PC-3 (cell line): ENCODE results near the gene C4orf46. TPM values are rescaled to one million over a fixed set of nuclear protein-coding genes. Genes with fewer than 3 reads are reported as not detected.
A peak's percentile ranks its signal among the peaks of the same experiment; 100 is the strongest.

Experiments
- ATAC-seq: fragments of 200-7000 bp; cut with Tn5 transposase; 2 replicates; pipeline ENCODE4 v1.9.1; 2020; ENCODE audit warnings: mild to moderate bottlenecking, moderate library complexity
- Bru-seq: library from RNA; stranded (reverse); fragments of 400-500 nt; gene quantifications from one replicate; lab custom pipeline; 2021; lab: Mats Ljungman, UMichigan
- BruChase-seq, 2 experiments: library from RNA; stranded (reverse); fragments of 400-500 nt; gene quantifications; one replicate each; lab custom pipeline; 2021; lab: Mats Ljungman, UMichigan
- BruUV-seq: library from RNA; stranded (reverse); fragments of 400-500 nt; replicated peaks from 2 replicates; lab custom pipeline; 2021; lab: Mats Ljungman, UMichigan
- CTCF ChIA-PET: fragments of 300-600 bp; sonication (Branson Sonifier 250); formaldehyde crosslinking; loops from one replicate; lab custom pipeline; 2022; ENCODE audit warnings: antibody characterized with exemption; lab: Charles Lee
- POLR2A ChIA-PET: fragments of 300-600 bp; sonication (Branson Sonifier 250); formaldehyde crosslinking; loops from one replicate; lab custom pipeline; 2022; ENCODE audit warnings: antibody characterized with exemption; ENCODE audit not compliant: unreplicated experiment; lab: Charles Lee
- DNase-seq: peaks from one replicate; pipeline ENCODE4 v3.0.0-alpha.2; 2015
- H2AFZ ChIP-seq: fragments of 300-600 bp; sonication (generic); 2 replicates; pipeline ENCODE4 v1.6.0; 2016; ENCODE audit warnings: antibody characterized with exemption, low read length
- H3F3A ChIP-seq: fragments of 300-600 bp; sonication (generic); one replicate; pipeline ENCODE4 v1.6.0; 2017; ENCODE audit warnings: antibody characterized with exemption, low read length, control low read depth, mild to moderate bottlenecking; ENCODE audit not compliant: unreplicated experiment
- H3K27ac ChIP-seq: fragments of 300-600 bp; sonication (generic); 2 replicates; pipeline ENCODE4 v1.5.1; 2016; ENCODE audit warnings: mild to moderate bottlenecking, low read length
- H3K27me3 ChIP-seq: fragments of 300-600 bp; sonication (generic); 2 replicates; pipeline ENCODE4 v1.6.1; 2016; ENCODE audit warnings: low read length, mixed read lengths
- H3K36me3 ChIP-seq: fragments of 300-600 bp; sonication (generic); 2 replicates; pipeline ENCODE4 v1.6.1; 2016; ENCODE audit warnings: low read depth, mixed run types, low read length, mixed read lengths
- H3K4me1 ChIP-seq: fragments of 300-600 bp; sonication (generic); 2 replicates; pipeline ENCODE4 v1.5.1; 2016; ENCODE audit warnings: low read length; ENCODE audit not compliant: insufficient read depth
- H3K4me2 ChIP-seq: fragments of 300-600 bp; sonication (generic); 2 replicates; pipeline ENCODE4 v1.6.0; 2016; ENCODE audit warnings: low read length
- H3K4me3 ChIP-seq: fragments of 300-600 bp; sonication (generic); 2 replicates; pipeline ENCODE4 v1.5.1; 2016; ENCODE audit warnings: mild to moderate bottlenecking, low read length, mixed read lengths
- H3K79me2 ChIP-seq: fragments of 300-600 bp; sonication (generic); 2 replicates; pipeline ENCODE4 v1.6.1; 2017; ENCODE audit warnings: low read length, mixed read lengths
- H3K9ac ChIP-seq: fragments of 300-600 bp; sonication (generic); 2 replicates; pipeline ENCODE4 v1.6.0; 2016; ENCODE audit warnings: mild to moderate bottlenecking, low read length
- H3K9me2 ChIP-seq: fragments of 300-600 bp; sonication (generic); replicated peaks from 2 replicates; pipeline ENCODE4 v1.6.1; 2016; ENCODE audit warnings: mixed run types, low read length, mixed read lengths
- H3K9me3 ChIP-seq: fragments of 300-600 bp; sonication (generic); 2 replicates; pipeline ENCODE4 v1.6.1; 2016; ENCODE audit warnings: low read length, mixed read lengths
- H4K20me1 ChIP-seq: fragments of 300-600 bp; sonication (generic); 2 replicates; pipeline ENCODE4 v1.6.1; 2016; ENCODE audit warnings: low read length, mixed read lengths
- CTCF ChIP-seq: fragments of 300-600 bp; sonication (generic); conservative IDR thresholded peaks from 2 replicates; pipeline ENCODE4 v1.5.1; 2017; ENCODE audit warnings: antibody characterized with exemption, low read depth, mild to moderate bottlenecking, low read length
- EZH2 ChIP-seq: fragments of 300-600 bp; sonication (generic); IDR thresholded peaks from one replicate; pipeline ENCODE4 v1.6.1; 2017; ENCODE audit warnings: antibody characterized with exemption, mild to moderate bottlenecking, low read length; ENCODE audit not compliant: unreplicated experiment
- EZH2phosphoT487 ChIP-seq: fragments of 300-600 bp; sonication (generic); IDR thresholded peaks from 2 replicates; pipeline ENCODE4 v1.6.1; 2018; ENCODE audit warnings: mild to moderate bottlenecking, antibody characterized with exemption, low read length, borderline replicate concordance
- intact Hi-C: fragments of 100-400 bp; cut with micrococcal nuclease; formaldehyde crosslinking; loops from 2 replicates; pipeline ENCODE4 v1.9.0; 2023
- long read RNA-seq: library from polyadenylated mRNA; unstranded; transcript quantifications from one replicate; pipeline ENCODE4 v2.0.0, GENCODE V29; 2021; ENCODE audit not compliant: unreplicated experiment
- total RNA-seq: library from RNA; depleted of rRNA; stranded (reverse); fragments of >200 nt; gene quantifications from 2 replicates; pipeline ENCODE4 v1.2.3, GENCODE V29; 2014; rRNA removed

C4orf46 gene
- total RNA-seq (10.9 and 13.1 TPM in 2 replicates), Bru-seq, nascent RNA (percentile 67 among the genes with signal in this experiment), BruChase-seq, experiment 1, labeled RNA remaining after a 6-hour chase (percentile 96 among the genes with signal in this experiment), BruChase-seq, experiment 2, labeled RNA remaining after a 2-hour chase (percentile 82 among the genes with signal in this experiment)
- long read RNA-seq, transcript C4orf46-201 (2 exons, 3,521 nt), result major isoform, 21 of 28 reads
- long read RNA-seq, partial matches to known transcripts, result 0 of 28 reads
- long read RNA-seq, other reads (novel, unspliced or antisense), result 4 of 28 reads

GRCh38 chr4:158671665-158671914, at the start of gene C4orf46:
C4orf46 (minus strand) TSS chr4:158671887; CDS start chr4:158671801, 86 bp downstream.
- H3K79me2 ChIP-seq, result peaks cover 60% of the 10 kb centered on the region
- ATAC-seq (no peak), DNase-seq (peak; percentile 5)
- H3K27ac ChIP-seq, result peak within 1 kb of the TSS; percentile 67
- intact Hi-C loops, result no loop called here
- peaks cover 2% of the 10 kb centered on the region for H3K36me3 ChIP-seq
- CTCF ChIA-PET, result no interaction called here
- peak within 1 kb of the TSS; percentile 76 for H3K4me3 ChIP-seq
- H3K4me1 ChIP-seq, result peaks cover 12% of the 10 kb centered on the region
- no peaks in the 10 kb centered on the region for H3K27me3 ChIP-seq
- H3F3A ChIP-seq, result no peaks in the 10 kb centered on the region
- POLR2A ChIA-PET, result no interaction called here
- H3K9me2 ChIP-seq, result no peaks in the 10 kb centered on the region
- H2AFZ ChIP-seq, result peak within 1 kb of the TSS; percentile 95
- H4K20me1 ChIP-seq, result peaks cover 5% of the 10 kb centered on the region; the same call in 1 of the 2 replicates
- TF ChIP-seq EZH2phosphoT487 (no peak), EZH2 (no peak), CTCF (no peak)
- TSS peak; percentile 43 for BruUV-seq
- H3K4me2 ChIP-seq, result peak within 1 kb of the TSS; percentile 89
- H3K9me3 ChIP-seq, result no peaks in the 10 kb centered on the region
- H3K9ac ChIP-seq, result peak within 1 kb of the TSS; percentile 88

- CTCF ChIA-PET, result no interaction called here
- POLR2A ChIA-PET, result no interaction called here
- intact Hi-C loops, result no loop called here
These were observed 44.1 kb upstream of the C4orf46 start for GRCh38 chr4:158715802-158716201.

More at GRCh38 chr4:158715802-158716201, 44.1 kb upstream of the C4orf46 start:
- no TSS peak for BruUV-seq
- DNase-seq (no peak), ATAC-seq (peak; percentile 82)
- Histone ChIP-seq H3K9ac (no peak overlapping the region), H3K36me3 (peaks cover 49% of the 10 kb centered on the region), H3K4me3 (no peak overlapping the region), H3K4me1 (no peaks in the 10 kb centered on the region), H3F3A (no peaks in the 10 kb centered on the region), H3K9me3 (no peaks in the 10 kb centered on the region), H3K4me2 (no peak overlapping the region), H2AFZ (no peak overlapping the region), H4K20me1 (no peaks in the 10 kb centered on the region), H3K9me2 (no peaks in the 10 kb centered on the region), H3K27ac (no peak overlapping the region), H3K27me3 (no peaks in the 10 kb centered on the region), H3K79me2 (peaks cover 6% of the 10 kb centered on the region)
- TF ChIP-seq CTCF (no peak), EZH2phosphoT487 (no peak), EZH2 (no peak)
